Endodermal cell (in vitro differentiated cells): ENCODE data around the gene ADAMTS12. TPM values are rescaled to one million over a fixed set of nuclear protein-coding genes. Genes with fewer than 3 reads are reported as not detected.

Experiments
- DNase-seq: peaks from one replicate; pipeline ENCODE4 v3.0.0-alpha.2; 2017
- H3K27ac ChIP-seq: 2 replicates; pipeline ENCODE4 v1.5.1; 2013; ENCODE audit warnings: mild to moderate bottlenecking, low read depth, low read length, moderate library complexity
- H3K27me3 ChIP-seq: 2 replicates; pipeline ENCODE4 v1.6.1; 2013; ENCODE audit warnings: mild to moderate bottlenecking, low read length, moderate library complexity; ENCODE audit not compliant: insufficient read depth, control insufficient read depth, poor library complexity, severe bottlenecking
- H3K36me3 ChIP-seq: 2 replicates; pipeline ENCODE4 v1.7.0; 2013; ENCODE audit warnings: mild to moderate bottlenecking, low read length, moderate library complexity; ENCODE audit not compliant: control insufficient read depth, insufficient read depth
- H3K4me1 ChIP-seq: one replicate; pipeline ENCODE4 v1.7.0; 2013; ENCODE audit warnings: low read length; ENCODE audit not compliant: control insufficient read depth, insufficient read depth
- H3K4me3 ChIP-seq: 2 replicates; pipeline ENCODE4 v1.5.1; 2013; ENCODE audit warnings: mild to moderate bottlenecking, low read length, moderate library complexity
- H3K9ac ChIP-seq: 2 replicates; pipeline ENCODE4 v1.6.1; 2013; ENCODE audit warnings: mild to moderate bottlenecking, low read length, moderate library complexity; ENCODE audit not compliant: poor library complexity, severe bottlenecking; ENCODE audit errors: extremely low read depth
- H3K9me3 ChIP-seq: 2 replicates; pipeline ENCODE4 v1.6.1; 2013; ENCODE audit warnings: mild to moderate bottlenecking, low read length, moderate library complexity; ENCODE audit not compliant: control insufficient read depth
- H3K27ac Mint-ChIP-seq: 2 replicates; pipeline ENCODE4 v1.8.0; 2020; ENCODE audit warnings: mixed read lengths
- H3K27me3 Mint-ChIP-seq: 2 replicates; pipeline ENCODE4 v1.8.0; 2021; ENCODE audit warnings: mild to moderate bottlenecking, mixed read lengths; ENCODE audit not compliant: insufficient read depth
- H3K36me3 Mint-ChIP-seq: 2 replicates; pipeline ENCODE4 v1.8.0; 2020; ENCODE audit warnings: low read depth, mixed read lengths
- H3K4me1 Mint-ChIP-seq: 2 replicates; pipeline ENCODE4 v1.8.0; 2020; ENCODE audit warnings: mixed read lengths
- H3K4me3 Mint-ChIP-seq: 2 replicates; pipeline ENCODE4 v1.8.0; 2020; ENCODE audit warnings: mild to moderate bottlenecking, moderate library complexity, mixed read lengths
- H3K9me3 Mint-ChIP-seq: 2 replicates; pipeline ENCODE4 v1.8.0; 2020; ENCODE audit warnings: mild to moderate bottlenecking, mixed read lengths
- WGBS, 2 experiments: methylation state at CpG; one replicate each; pipeline versions ENCODE4 v1.1.5 to v1.1.7; 2013; ENCODE audit warnings: missing lambda C conversion rate in 2 of 2, mixed read lengths in 1 of 2; ENCODE audit not compliant: insufficient coverage in 1 of 2, insufficient read length in 1 of 2; 5-methylcytosine and 5-hydroxymethylcytosine counted together
- total RNA-seq, 2 donors: library from RNA; stranded (reverse); fragmentation: NEBNext Ultra II Directional in 1 of 2; extraction: Animal tissue kit (Norgen Biotek cat#: 25700) in 1 of 2; gene quantifications; 2 replicates in 1 of 2; 3 replicates in 1 of 2; pipeline ENCODE4 v1.2.1, GENCODE V29; 2021
- TF ChIP-seq, protein P1 (sequence below): fragments of 200-600 bp; sonication (generic); conservative IDR thresholded peaks from 2 replicates; pipeline ENCODE4 v1.5.0; 2021; ENCODE audit warnings: antibody characterized with exemption, mild to moderate bottlenecking

The ADAMTS12 gene
- total RNA-seq, 2 donors from 2014 or later, result 80.2 to 123 TPM

DNA sequence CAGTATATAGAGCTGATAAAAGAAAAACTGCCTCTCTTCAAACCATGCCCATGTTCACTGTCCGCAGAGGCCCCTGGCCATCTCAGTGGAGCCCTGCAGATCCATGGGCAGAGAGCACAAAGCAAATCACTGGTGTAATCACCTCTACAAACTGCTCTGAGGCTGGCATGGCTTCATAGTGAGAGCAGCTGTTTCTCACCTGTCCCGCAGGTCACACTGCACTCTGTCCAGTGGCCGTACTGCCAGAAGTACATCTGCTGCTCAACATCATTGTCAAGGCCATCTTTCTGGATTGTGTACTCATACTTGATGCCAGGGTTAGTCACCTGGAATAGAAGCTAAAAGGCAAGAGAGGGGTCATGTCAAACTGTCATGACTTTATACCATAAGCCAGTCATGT lies 277.8 kb downstream of the ADAMTS12 start:
- Mint-ChIP-seq H3K9me3 (no peaks in the 10 kb centered on the region), H3K27me3 (no peaks in the 10 kb centered on the region), H3K4me1 (no peaks in the 10 kb centered on the region), H3K36me3 (peaks cover 28% of the 10 kb centered on the region), H3K4me3 (no peak overlapping the region), H3K27ac (no peak overlapping the region)
- Histone ChIP-seq H3K27me3 (no peaks in the 10 kb centered on the region), H3K9ac (no peak overlapping the region), H3K36me3 (no peaks in the 10 kb centered on the region), H3K27ac (no peak overlapping the region), H3K4me1 (peaks cover 4% of the 10 kb centered on the region), H3K4me3 (no peak overlapping the region), H3K9me3 (no peaks in the 10 kb centered on the region)
- WGBS, 2 experiments, result 94 to 96% methylated on average over 3 of the region's 3 CpGs
- TF ChIP-seq, protein P1, sequence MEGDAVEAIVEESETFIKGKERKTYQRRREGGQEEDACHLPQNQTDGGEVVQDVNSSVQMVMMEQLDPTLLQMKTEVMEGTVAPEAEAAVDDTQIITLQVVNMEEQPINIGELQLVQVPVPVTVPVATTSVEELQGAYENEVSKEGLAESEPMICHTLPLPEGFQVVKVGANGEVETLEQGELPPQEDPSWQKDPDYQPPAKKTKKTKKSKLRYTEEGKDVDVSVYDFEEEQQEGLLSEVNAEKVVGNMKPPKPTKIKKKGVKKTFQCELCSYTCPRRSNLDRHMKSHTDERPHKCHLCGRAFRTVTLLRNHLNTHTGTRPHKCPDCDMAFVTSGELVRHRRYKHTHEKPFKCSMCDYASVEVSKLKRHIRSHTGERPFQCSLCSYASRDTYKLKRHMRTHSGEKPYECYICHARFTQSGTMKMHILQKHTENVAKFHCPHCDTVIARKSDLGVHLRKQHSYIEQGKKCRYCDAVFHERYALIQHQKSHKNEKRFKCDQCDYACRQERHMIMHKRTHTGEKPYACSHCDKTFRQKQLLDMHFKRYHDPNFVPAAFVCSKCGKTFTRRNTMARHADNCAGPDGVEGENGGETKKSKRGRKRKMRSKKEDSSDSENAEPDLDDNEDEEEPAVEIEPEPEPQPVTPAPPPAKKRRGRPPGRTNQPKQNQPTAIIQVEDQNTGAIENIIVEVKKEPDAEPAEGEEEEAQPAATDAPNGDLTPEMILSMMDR, result no peak
- no peak for DNase-seq

DNA sequence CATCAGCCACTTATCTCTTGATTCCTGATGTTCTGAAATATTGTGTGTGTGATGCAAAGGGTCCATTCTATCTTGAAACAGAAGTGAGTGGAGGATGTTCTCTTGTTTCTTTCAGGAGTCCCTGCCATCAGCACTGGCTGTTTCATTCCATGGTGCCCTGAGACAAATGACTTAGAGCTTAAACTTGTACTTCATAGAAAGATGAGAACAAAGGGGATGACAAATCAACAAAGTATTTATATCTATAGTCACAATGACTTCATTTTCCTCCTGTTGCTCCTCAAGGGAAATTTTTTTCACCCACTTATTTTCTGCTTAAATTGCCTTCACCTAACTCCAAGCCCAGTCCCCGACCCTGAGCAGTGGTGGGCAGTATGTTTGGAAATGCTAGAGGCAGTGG lies 279.4 kb downstream of the ADAMTS12 start:
- H3K9ac ChIP-seq, result no peak overlapping the region
- no peaks in the 10 kb centered on the region for H3K9me3 Mint-ChIP-seq
- DNase-seq, result no peak
- no peaks in the 10 kb centered on the region for H3K9me3 ChIP-seq
- peaks cover 4% of the 10 kb centered on the region for H3K4me1 ChIP-seq
- no peak overlapping the region for H3K4me3 Mint-ChIP-seq
- H3K27me3 ChIP-seq, result no peaks in the 10 kb centered on the region
- TF ChIP-seq, protein P1, result no peak
- H3K27ac Mint-ChIP-seq, result no peak overlapping the region
- peaks cover 5% of the 10 kb centered on the region for H3K4me1 Mint-ChIP-seq
- H3K27me3 Mint-ChIP-seq, result no peaks in the 10 kb centered on the region
- H3K36me3 ChIP-seq, result no peaks in the 10 kb centered on the region
- H3K27ac ChIP-seq, result no peak overlapping the region
- H3K4me3 ChIP-seq, result no peak overlapping the region
- 83% methylated on average over 1 of the region's 1 CpG; no CpG with 5 or more reads in 1 of the 2 experiments for WGBS, 2 experiments
- H3K36me3 Mint-ChIP-seq, result peaks cover 28% of the 10 kb centered on the region

DNA sequence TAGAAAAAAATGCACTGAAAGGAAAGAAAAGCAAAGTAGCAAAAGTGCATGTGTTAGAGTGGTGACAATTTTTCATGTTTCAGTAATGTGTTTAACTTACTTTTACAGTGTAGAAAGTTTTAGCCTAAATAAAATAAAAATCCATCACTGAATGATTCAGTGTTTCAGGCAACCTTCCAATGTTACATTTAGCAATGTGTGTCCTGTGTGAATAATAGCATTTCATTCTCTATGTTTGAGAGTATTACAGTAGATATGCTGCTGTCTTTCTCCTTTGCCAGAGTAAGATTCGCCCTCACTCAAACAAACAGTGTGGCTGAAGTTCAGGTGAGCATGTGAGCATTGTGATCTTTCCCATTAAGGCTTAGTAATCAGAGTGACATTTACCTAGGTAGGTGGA lies 279.9 kb downstream of the ADAMTS12 start:
- Histone ChIP-seq H3K27ac (no peak overlapping the region), H3K4me3 (no peak overlapping the region), H3K9me3 (no peaks in the 10 kb centered on the region), H3K4me1 (peaks cover 4% of the 10 kb centered on the region), H3K27me3 (no peaks in the 10 kb centered on the region), H3K36me3 (no peaks in the 10 kb centered on the region), H3K9ac (no peak overlapping the region)
- TF ChIP-seq, protein P1, result no peak
- Mint-ChIP-seq H3K27me3 (no peaks in the 10 kb centered on the region), H3K4me3 (no peak overlapping the region), H3K4me1 (peaks cover 5% of the 10 kb centered on the region), H3K36me3 (peaks cover 28% of the 10 kb centered on the region), H3K9me3 (no peaks in the 10 kb centered on the region), H3K27ac (no peak overlapping the region)
- 95% methylated on average over 1 of the region's 1 CpG; no CpG with 5 or more reads in 1 of the 2 experiments for WGBS, 2 experiments
- no peak for DNase-seq
